ENCODE data around the gene MBD4.
"Not testable (repeated sequence)": the region's sequence is repeated elsewhere in the genome, so short reads cannot be mapped to it uniquely, and the experiment has no call there.

GRCh38 chr3:129413238-129413637 lies 26.5 kb downstream of the MBD4 start:
- TF ChIP-seq CTCF (IDR thresholded peaks at IDR 0.05 in 8 of 11, conservative IDR thresholded peaks at IDR 0.05 in 3 of 11); POLR2A (IDR thresholded peaks at IDR 0.05): not testable (repeated sequence)
